Measurements from ENCODE around the gene PHF3.

PHF3 gene

DNA sequence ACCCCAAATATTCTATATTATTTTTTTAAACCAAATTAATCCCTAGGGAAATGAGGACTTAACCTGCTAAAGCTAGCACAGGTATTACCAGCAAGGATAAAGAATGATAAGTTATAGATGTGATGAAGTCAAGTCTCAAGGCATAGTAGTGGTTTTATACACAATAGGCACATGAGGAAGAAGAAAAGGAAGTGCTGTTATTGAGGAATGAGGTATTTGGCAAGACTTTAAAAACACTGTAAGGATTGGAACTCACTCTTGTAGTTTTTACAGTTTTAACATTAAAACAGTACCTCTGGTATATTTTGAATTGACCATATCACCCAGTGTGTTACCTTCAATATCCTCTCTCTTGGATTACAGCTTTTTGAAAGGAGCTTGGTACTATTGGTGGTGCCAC is 54.6 kb downstream of the PHF3 start:
- no peak overlapping the region for H3K4me3 ChIP-seq (replicated peaks in 1 of 2; ENCODE audit: low read depth in 2 of 2, low read length in 2 of 2)
- TF ChIP-seq, protein P1, sequence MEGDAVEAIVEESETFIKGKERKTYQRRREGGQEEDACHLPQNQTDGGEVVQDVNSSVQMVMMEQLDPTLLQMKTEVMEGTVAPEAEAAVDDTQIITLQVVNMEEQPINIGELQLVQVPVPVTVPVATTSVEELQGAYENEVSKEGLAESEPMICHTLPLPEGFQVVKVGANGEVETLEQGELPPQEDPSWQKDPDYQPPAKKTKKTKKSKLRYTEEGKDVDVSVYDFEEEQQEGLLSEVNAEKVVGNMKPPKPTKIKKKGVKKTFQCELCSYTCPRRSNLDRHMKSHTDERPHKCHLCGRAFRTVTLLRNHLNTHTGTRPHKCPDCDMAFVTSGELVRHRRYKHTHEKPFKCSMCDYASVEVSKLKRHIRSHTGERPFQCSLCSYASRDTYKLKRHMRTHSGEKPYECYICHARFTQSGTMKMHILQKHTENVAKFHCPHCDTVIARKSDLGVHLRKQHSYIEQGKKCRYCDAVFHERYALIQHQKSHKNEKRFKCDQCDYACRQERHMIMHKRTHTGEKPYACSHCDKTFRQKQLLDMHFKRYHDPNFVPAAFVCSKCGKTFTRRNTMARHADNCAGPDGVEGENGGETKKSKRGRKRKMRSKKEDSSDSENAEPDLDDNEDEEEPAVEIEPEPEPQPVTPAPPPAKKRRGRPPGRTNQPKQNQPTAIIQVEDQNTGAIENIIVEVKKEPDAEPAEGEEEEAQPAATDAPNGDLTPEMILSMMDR (IDR thresholded peaks at IDR 0.05; ENCODE audit: low read depth, low read length), result no peak
- peak in 1 of 2 donors; percentile 3 for DNase-seq (ENCODE audit: low read depth in 2 of 2)

DNA sequence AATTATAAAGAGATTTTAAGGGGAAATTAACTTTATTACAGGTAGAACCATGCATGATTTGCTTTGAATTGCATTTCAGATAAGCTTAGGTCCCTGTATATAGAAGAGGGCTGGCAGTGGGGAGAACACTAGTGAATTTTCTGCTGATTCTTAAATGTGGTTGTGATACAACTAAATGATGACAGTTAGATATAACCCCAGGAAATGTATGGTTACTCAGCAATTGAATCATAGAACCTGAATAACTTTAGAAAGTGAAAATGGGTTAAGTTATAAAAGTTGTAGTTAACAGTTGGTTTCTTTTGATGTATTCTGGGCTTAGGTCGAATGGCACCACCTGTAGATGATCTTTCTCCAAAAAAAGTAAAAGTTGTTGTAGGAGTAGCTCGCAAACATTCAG is 70.1 kb downstream of the PHF3 start:
- DNase-seq (ENCODE audit: low read depth in 2 of 2), result no peak
- TF ChIP-seq, protein P1 (IDR thresholded peaks at IDR 0.05; ENCODE audit: low read depth, low read length), result no peak
- no peak overlapping the region for H3K4me3 ChIP-seq (replicated peaks in 1 of 2; ENCODE audit: low read depth in 2 of 2, low read length in 2 of 2)

DNA sequence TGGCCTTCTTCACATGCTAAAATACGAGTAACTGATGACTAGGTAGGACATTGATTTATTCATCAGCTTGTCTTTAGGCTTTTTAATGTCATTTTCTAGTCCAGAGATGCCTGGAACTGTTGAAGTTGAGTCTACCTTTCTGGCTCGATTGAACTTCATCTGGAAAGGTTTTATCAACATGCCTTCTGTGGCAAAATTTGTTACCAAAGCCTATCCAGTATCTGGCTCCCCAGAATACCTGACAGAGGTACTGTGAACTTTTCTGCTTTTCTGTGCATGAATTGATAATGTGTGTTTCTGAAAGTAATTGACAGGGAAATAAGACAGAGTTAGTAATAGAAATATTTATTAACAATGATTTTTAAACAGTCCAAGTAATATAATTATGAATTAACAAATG is 71.0 kb downstream of the PHF3 start:
- TF ChIP-seq, protein P1 (IDR thresholded peaks at IDR 0.05; ENCODE audit: low read depth, low read length), result no peak
- DNase-seq (ENCODE audit: low read depth in 2 of 2), result no peak
- no peak overlapping the region for H3K4me3 ChIP-seq (replicated peaks in 1 of 2; ENCODE audit: low read depth in 2 of 2, low read length in 2 of 2)

DNA sequence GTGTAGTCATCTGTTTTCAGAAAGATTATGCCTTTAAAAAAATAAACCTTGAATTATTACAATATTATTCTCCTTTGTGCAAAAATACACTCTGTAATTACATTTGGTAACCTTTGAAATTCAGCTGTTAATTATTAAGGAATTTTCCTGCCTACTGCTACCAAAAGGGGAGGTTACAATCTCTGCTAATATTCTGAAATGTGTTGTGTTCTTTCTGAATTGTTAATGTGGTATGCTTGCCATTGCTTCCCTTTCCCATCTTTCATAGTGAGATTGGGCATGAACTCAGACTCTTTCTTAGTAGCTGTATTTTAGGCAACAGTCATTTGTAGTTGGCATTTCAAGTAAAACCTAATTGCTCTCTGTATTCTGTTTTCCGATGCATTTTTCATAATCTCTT is 73.0 kb downstream of the PHF3 start:
- TF ChIP-seq, protein P1 (IDR thresholded peaks at IDR 0.05; ENCODE audit: low read depth, low read length), result no peak

DNA sequence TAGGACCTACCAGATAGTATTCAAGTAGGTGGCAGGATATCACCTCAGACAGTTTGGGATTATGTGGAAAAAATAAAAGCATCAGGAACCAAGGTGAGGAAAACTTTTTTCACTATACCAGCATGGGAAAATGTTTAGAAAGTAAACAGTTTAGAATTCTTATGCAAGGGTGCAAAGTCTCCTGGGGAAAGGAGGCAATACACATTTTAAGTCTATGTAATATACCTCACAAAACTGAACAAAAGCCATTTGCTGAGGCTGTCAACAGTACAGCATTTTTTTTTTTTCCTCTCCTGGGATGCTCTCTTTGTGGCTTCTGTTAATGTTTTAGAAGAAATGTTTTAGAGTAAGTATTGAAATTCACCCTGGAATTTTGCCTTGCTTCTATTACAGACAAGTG is 73.5 kb downstream of the PHF3 start:
- no peak overlapping the region for H3K4me3 ChIP-seq (replicated peaks in 1 of 2; ENCODE audit: low read depth in 2 of 2, low read length in 2 of 2)
- no peak for DNase-seq (ENCODE audit: low read depth in 2 of 2)

More for the DNA sequence above, 73.0 kb downstream of the PHF3 start:
- no peak overlapping the region for H3K4me3 ChIP-seq (replicated peaks in 1 of 2; ENCODE audit: low read depth in 2 of 2, low read length in 2 of 2)
- DNase-seq (ENCODE audit: low read depth in 2 of 2), result no peak

DNA sequence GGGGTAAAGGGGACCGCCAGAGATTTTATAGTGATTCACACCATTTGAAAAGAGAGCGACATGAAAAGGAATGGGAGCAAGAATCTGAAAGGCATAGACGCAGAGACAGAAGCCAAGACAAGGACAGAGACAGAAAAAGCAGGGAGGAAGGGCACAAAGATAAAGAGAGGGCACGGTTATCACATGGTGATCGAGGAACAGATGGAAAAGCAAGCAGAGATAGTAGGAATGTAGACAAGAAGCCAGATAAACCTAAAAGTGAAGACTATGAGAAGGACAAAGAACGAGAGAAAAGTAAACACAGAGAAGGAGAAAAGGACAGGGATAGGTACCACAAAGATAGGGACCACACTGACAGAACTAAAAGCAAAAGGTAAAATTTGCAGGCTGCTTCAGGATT is 77.7 kb downstream of the PHF3 start:
- TF ChIP-seq, protein P1 (IDR thresholded peaks at IDR 0.05; ENCODE audit: low read depth, low read length), result no peak
- DNase-seq (ENCODE audit: low read depth in 2 of 2), result no peak
- H3K4me3 ChIP-seq (replicated peaks in 1 of 2; ENCODE audit: low read depth in 2 of 2, low read length in 2 of 2), result no peak overlapping the region

More for the DNA sequence above, 73.5 kb downstream of the PHF3 start:
- TF ChIP-seq, protein P1 (IDR thresholded peaks at IDR 0.05; ENCODE audit: low read depth, low read length), result no peak

DNA sequence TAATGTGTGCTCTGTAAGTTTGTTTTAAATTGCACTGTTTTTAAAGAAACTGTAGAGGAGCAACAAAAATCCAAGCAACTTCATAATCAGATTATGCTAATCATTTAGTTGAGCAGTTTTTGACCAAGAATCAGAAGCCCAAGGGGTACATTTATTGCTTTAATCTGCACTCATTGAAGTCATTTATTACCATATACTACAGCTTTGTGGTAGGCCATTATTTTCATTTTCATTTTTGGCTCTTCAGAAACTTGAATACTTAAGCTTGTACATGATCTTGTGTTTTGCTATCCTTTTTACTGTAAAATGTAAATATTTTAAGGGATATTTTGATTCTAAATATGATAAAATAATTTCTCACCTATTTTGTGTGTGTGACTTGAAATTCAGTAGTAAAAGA is 78.5 kb downstream of the PHF3 start:
- H3K4me3 ChIP-seq (replicated peaks in 1 of 2; ENCODE audit: low read depth in 2 of 2, low read length in 2 of 2), result no peak overlapping the region
- TF ChIP-seq, protein P1 (IDR thresholded peaks at IDR 0.05; ENCODE audit: low read depth, low read length), result no peak
- no peak for DNase-seq (ENCODE audit: low read depth in 2 of 2)

All from cardiac fibroblast (primary cell).